NCI-H1092 treated with DMSO at 0.1 percent for 48 hours (cell line): ENCODE data around the gene SRSF7.
A peak's percentile ranks its signal among the peaks of the same experiment; 100 is the strongest.
"Not testable (repeated sequence)": the region's sequence is repeated elsewhere in the genome, so short reads cannot be mapped to it uniquely, and the experiment has no call there.

Source experiments
- DNase-seq: peaks from one replicate; lab custom pipeline; 2025; lab: John Stamatoyannopoulos, UW

SRSF7 gene

DNA sequence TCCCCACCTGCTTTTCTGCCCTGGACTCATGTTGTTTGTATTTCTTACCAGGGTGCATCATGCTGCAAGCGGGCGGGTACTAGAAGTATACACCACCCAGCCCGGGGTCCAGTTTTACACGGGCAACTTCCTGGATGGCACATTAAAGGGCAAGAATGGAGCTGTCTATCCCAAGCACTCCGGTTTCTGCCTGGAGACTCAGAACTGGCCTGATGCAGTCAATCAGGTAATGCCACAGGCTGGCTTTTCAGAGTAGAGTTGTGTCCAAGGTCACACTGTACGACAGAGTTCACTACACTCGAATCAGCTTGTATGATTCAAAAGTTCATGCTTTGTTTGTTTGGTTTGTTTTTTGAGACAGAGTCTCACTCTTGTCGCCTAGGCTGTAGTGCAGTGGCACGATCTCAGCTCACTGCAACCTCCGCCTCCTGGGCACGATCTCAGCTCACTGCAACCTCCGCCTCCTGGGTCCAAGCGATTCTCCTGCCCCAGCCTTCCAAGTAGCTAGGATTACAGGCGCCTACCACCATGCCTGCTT is 19.4 kb downstream of the SRSF7 start:
- no peak for DNase-seq

- DNase-seq = no peak
These were observed 20.1 kb downstream of the SRSF7 start for GRCh38 chr2:38731090-38731489.

DNA sequence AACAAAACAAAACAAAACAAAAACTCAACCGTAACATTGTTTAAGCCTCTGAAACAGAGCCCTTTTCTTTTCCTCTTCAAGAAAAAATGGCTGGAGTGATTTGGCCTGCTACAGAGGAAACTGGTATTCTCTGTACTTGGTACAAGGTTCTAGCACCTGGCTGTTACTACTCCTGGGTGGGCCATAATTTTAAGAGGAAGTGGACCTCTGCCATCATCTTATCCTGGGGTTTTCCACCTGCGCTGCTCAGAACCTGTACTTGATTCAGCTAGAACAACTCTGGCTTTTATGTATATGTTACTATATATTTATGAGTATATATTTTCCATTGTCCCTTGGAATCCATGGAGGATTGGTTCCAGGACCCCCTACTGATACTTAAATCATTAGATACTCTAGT is 22.5 kb downstream of the SRSF7 start:
- DNase-seq = no peak

DNA sequence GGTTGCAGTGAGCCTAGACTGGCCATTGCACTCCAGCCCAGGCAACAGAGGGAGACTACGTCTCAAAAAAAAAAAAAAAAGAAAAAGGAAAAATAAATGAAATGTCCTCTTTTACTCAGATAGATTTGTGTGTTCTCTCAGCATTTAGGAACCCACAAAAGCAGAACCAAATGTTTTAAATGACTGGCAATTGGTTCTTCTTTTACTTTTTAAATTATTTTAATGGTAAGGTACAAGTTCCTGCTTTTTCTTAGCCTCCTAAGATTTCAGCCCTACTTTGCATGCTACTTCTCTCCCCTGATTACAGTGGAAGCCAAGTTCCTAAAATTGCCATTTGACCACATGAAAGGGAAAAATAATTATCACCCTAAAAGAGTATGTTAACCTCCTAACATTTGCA is 23.5 kb downstream of the SRSF7 start:
- no peak for DNase-seq

DNA sequence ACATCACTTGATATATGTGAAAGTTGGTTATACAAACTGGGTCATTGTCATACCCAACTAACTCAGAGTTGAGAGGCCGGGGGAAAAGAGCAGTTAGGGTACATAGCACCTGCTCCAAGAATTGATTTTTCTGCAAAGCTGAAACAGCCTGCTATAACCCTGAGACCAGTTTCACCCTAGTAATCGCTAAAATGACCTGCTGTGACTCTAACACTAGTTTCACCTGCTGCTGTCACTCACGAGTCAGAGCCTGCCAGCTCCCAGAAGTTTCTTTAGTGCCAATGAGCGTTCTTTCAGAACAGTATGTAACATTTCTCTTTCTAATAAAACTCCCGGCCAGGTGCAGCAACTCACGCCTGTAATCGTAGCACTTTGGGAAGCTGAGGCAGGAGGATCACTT is 28.0 kb downstream of the SRSF7 start:
- DNase-seq = no peak

DNA sequence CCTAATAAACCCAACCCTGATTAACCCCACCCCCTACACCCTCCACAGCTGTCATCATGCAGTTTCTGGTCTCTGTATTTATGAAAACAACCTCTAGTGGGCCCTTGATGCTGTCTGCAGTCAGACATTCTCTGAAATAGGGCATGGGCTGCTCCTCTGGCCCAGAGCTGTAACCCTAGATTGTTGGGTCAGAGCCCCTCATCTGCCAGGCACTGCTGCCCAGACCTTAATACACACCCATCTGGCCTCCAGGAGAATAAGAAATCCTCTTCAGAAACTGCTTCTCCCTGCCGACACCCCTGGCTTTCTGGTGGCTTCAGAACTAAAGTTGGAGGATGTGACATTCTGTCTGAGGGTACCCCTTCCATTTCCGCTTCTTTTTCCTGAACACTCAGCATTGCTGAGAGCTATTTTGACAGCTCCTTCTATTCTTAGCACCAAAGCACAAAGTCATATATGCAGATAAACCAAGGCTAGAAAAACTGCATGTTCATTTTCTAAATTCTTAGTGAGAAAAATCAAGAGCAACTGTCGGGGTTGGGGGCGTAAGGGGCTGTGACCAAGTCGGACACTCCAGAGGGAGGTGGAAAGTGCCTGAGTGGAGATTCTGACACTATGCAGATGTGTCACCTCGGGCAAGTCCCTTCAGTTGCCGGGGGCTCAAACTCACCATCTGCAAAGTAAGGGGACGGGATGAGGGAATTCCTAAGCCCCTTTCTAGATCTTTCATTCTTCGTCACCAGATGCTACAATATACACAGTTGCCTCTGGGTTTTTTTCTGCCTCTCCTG is 28.7 kb downstream of the SRSF7 start:
- DNase-seq = no peak

GRCh38 chr2:38720613-38721241 is 30.4 kb downstream of the SRSF7 start:
- DNase-seq = peak; percentile 5

DNA sequence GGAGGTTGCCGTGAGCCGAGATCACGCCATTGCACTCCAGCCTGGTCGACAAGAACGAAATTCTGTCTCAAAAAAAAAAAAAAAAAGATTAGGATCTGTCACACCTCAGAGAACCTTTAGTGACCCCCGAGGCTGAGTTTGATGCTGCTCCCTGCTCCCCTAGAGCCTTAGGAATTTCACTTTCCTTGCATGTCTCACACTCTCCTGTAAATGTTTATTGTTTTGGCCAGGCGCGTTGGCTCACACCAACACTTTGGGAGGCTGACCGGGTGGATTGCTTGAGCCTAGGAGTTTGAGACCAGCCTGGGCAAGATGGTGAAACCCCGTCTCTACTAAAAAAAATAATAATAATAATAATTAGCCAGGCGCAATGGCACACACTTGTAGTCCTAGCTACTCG is 31.5 kb downstream of the SRSF7 start:
- no peak for DNase-seq

DNA sequence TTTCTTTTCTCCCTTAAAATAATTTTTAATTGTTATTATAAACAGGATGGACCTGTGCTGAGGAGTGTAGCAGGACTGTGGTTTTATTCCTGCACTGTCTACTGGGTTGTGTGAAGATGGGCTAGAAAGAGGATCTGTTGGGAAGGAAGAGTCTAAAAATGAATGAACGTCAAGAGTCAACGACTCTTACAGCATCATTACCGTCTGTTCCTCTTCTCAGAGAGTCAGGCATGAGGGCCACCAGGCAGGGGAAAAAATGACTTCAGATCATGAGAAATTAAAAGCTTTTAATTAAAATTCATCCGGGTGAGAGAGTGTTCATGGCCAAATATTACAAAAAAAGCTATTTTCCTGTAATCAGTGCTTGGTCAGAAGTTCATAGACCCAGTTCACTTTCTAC is 32.6 kb downstream of the SRSF7 start:
- no peak for DNase-seq

GRCh38 chr2:38716185-38716584 is 35.0 kb downstream of the SRSF7 start:
- no peak for DNase-seq

GRCh38 chr2:38714941-38715340 is 36.2 kb downstream of the SRSF7 start:
- DNase-seq = not testable (repeated sequence)

DNA sequence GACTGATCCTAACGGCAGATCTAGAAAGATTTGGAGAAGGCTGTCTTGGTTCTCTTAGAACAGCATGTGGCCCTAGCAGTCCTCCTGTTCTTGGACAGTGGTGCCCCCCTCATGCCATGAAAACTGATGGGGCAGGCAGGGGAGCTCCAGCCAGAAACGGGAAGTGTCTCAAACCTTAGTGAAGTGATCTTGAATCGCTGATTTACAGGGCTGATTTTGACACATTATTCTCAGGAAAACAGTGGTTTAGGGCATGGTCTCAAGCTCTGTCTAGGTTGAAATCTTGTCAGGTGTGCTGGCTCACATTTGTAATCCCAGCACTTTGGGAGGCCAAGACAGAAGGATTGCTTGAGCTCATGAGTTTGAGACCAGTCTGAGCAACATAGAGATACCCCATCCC is 37.8 kb downstream of the SRSF7 start:
- DNase-seq = no peak

DNA sequence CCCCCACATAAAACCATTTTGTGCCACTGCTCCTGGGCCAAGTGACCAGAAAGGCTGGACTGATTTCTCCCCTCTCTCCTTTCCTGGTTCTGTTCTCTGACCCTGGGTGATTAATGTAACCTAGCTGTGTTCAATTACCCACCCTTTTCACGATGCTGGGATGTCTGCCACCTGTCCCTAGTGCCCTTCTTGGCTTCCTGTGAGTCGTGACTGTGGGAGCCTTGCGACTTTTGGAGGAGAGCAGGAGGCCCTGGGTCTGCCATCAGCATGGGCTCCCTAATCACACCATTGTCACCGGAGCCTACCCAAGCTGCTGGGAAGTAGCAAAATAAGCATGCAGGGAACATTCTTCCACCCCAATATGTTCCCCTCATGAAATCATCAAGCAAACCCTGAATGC is 38.3 kb downstream of the SRSF7 start:
- DNase-seq = no peak

- no peak for DNase-seq
These were observed 38.7 kb downstream of the SRSF7 start for GRCh38 chr2:38712413-38712812.

- no peak for DNase-seq
These were observed 39.6 kb downstream of the SRSF7 start for GRCh38 chr2:38711558-38711957.

- DNase-seq = no peak
These were observed 41.5 kb downstream of the SRSF7 start for GRCh38 chr2:38709567-38710194.

GRCh38 chr2:38708900-38709566 is 42.1 kb downstream of the SRSF7 start:
- no peak for DNase-seq

DNA sequence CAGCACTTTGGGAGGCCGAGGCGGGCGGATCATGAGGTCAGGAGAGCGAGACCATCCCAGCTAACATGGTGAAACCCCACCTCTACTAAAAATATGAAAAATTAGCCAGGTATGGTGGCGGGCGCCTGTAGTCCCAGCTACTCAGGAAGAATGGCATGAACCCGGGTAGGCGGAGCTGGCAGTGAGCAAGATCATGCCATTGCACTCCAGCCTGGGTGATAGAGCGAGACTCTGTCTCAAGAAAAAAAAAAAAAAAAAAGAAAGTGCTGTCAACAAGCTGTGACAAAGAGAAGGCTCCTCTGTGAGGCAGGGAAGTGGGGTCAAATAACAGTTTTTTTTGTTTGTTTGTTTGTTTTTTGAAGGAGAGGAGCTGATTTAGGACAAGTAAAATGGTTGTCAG is 42.7 kb downstream of the SRSF7 start:
- DNase-seq = not testable (repeated sequence)

GRCh38 chr2:38706846-38707345 is 44.3 kb downstream of the SRSF7 start:
- no peak for DNase-seq

DNA sequence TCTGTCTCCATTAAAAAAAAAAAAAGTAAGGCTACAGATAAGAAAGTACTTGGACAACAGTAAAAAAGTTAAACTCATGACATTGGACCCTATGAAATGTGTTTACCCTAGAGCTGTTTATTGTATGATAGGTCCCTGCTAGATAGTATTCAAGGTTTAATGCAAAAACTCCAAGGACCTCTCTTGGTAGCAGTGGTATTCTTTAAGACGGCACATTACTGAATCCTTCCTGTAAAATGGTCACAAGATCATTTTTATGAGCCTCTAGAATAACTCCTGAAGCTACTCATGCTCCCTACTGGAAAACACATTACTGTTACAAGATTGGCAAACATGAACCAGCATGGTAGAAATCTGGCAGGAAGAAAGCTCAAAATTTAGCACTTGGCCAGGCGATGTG is 46.5 kb downstream of the SRSF7 start:
- no peak for DNase-seq

DNA sequence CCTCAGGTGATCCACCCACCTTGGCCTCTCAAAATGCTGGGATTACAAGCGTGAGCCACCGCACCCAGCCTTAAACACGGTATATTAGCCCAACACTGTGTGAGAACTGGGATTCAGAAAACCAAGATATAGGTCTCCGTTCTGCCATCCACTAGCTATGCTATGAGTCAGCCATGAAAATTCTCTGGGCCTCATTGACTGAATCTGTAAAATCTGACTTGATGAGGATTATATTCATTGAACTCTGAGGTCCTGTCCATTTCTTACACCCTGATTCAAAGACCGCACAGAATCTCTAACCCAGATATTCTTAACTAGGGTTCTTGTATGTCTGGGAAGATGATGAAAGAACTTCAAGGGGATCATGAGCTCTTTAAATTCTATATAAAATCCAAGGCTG is 47.8 kb downstream of the SRSF7 start:
- not testable (repeated sequence) for DNase-seq

DNA sequence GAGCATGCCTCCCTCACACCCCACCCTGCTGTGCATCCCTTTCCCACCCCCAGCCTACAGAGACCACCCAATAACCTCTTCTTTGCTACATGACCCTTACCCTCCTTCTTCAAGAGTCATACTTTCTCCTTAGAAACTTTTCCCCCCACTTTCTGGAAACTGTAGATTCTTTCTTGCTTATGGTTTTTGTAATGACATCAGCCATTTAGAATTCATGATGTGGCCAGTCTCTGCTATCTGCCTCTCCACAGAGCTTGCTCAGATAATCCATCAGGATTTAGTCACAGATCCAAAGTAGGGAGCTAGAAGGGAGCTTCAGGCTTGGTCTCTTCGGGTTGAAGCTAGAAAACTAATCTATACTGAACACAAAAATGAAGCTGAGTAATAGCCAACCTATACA is 48.7 kb downstream of the SRSF7 start:
- DNase-seq = no peak
